GM12801 (cell line): ENCODE measurements around the gene COQ2.

Source experiments
- TF ChIP-seq, protein P1 (sequence below): IDR thresholded peaks from one replicate; pipeline ENCODE4 v1.5.1; 2011; ENCODE audit warnings: control low read depth; ENCODE audit not compliant: insufficient read length; ENCODE audit errors: extremely low read depth

The COQ2 gene

GRCh38 chr4:83284193-83285054 lies at the start of gene COQ2:
TSS of gene COQ2 (minus strand) at chr4:83284798. CDS start at chr4:83284764, 34 bp downstream.
- TF ChIP-seq, protein P1, sequence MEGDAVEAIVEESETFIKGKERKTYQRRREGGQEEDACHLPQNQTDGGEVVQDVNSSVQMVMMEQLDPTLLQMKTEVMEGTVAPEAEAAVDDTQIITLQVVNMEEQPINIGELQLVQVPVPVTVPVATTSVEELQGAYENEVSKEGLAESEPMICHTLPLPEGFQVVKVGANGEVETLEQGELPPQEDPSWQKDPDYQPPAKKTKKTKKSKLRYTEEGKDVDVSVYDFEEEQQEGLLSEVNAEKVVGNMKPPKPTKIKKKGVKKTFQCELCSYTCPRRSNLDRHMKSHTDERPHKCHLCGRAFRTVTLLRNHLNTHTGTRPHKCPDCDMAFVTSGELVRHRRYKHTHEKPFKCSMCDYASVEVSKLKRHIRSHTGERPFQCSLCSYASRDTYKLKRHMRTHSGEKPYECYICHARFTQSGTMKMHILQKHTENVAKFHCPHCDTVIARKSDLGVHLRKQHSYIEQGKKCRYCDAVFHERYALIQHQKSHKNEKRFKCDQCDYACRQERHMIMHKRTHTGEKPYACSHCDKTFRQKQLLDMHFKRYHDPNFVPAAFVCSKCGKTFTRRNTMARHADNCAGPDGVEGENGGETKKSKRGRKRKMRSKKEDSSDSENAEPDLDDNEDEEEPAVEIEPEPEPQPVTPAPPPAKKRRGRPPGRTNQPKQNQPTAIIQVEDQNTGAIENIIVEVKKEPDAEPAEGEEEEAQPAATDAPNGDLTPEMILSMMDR, result no peak

- TF ChIP-seq, protein P1, result no peak
Observed at GRCh38 chr4:83331956-83332355, 47.4 kb upstream of the COQ2 start.

- TF ChIP-seq, protein P1, result no peak
Observed at GRCh38 chr4:83329521-83330110, 45.0 kb upstream of the COQ2 start.

- TF ChIP-seq, protein P1, result no peak
Observed at GRCh38 chr4:83328521-83329187, 44.1 kb upstream of the COQ2 start.

GRCh38 chr4:83326546-83326945 lies 41.9 kb upstream of the COQ2 start:
- TF ChIP-seq, protein P1, result no peak

GRCh38 chr4:83323136-83323535 lies 38.5 kb upstream of the COQ2 start:
- TF ChIP-seq, protein P1, result no peak

DNA sequence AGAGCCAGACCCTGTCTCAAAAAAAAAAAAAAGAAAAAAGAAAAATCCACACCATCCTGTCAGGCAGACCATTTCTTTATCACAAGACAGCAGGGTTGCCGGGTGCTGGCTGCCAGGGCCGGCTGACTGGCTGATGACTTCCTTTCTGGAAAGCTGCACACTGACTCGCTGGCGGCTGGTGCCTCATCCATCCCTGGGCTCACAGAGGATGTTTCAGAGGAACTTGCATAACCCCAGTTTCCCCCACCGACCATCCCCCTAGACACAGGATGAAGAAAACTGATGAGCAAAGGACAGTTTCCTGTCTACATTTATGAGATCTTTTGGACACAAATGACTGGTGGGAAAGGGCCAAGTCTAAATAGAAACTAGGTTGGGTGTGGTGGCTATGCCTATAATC lies 36.0 kb upstream of the COQ2 start:
- TF ChIP-seq, protein P1, result no peak
